HEK293 (cell line): ENCODE results near the gene ECHDC1.

Source experiments
- CTCF ChIA-PET: fragments of 350-600 bp; formaldehyde crosslinking; extraction: SDS; loops from one replicate; lab custom pipeline; 2021; ENCODE audit warnings: antibody characterized with exemption; lab: Yijun Ruan, JAX
- POLR2A ChIA-PET: fragments of 300-600 bp; formaldehyde crosslinking; extraction: SDS; loops from one replicate; lab custom pipeline; 2020; ENCODE audit warnings: antibody characterized with exemption, inconsistent platforms; lab: Yijun Ruan, JAX
- H3K27ac ChIP-seq: fragments of 200-500 bp; sonication (Bioruptor generic); 2 replicates; pipeline ENCODE4 v1.5.1; 2014; ENCODE audit warnings: low read depth, low read length, control low read depth, inconsistent platforms; ENCODE audit errors: extremely low read depth
- H3K36me3 ChIP-seq, 2 experiments: fragments of 200-500 bp in 1 of 2; sonication (Bioruptor generic) in 1 of 2; 1 replicate in 1 of 2; 2 replicates in 1 of 2; pipeline ENCODE4 v1.5.1; 2014 to 2017; ENCODE audit warnings: inconsistent platforms in 2 of 2, low read length in 2 of 2; ENCODE audit not compliant: control insufficient read depth in 2 of 2, insufficient read depth in 1 of 2
- H3K4me1 ChIP-seq: fragments of 200-500 bp; sonication (Bioruptor generic); 2 replicates; pipeline ENCODE4 v1.5.1; 2014; ENCODE audit warnings: mild to moderate bottlenecking, low read length, inconsistent platforms; ENCODE audit not compliant: control insufficient read depth, insufficient read depth
- H3K4me3 ChIP-seq: 2 replicates; pipeline ENCODE4 v1.5.1; 2011; ENCODE audit warnings: low read depth, mild to moderate bottlenecking, control low read depth, low read length, moderate library complexity
- H3K9me3 ChIP-seq: fragments of 200-500 bp; sonication (Bioruptor generic); 2 replicates; pipeline ENCODE4 v1.5.1; 2014; ENCODE audit warnings: low read depth, low read length, inconsistent platforms; ENCODE audit not compliant: control insufficient read depth, insufficient read depth
- EGR2 ChIP-seq: fragments of 450-650 bp; formaldehyde crosslinking; IDR thresholded peaks from 2 replicates; pipeline ENCODE4 v1.5.1; 2016; ENCODE audit warnings: low read depth, missing biosample characterization, missing genetic modification characterization
- HOXA7 ChIP-seq: sonication (generic); formaldehyde crosslinking; IDR thresholded peaks from 2 replicates; pipeline ENCODE4 v1.8.1; 2022; ENCODE audit warnings: missing genetic modification reagents, borderline replicate concordance
- MEIS1 ChIP-seq: sonication (generic); formaldehyde crosslinking; IDR thresholded peaks from 2 replicates; pipeline ENCODE4 v1.8.1; 2022; ENCODE audit warnings: missing genetic modification reagents, mild to moderate bottlenecking, borderline replicate concordance
- OSR2 ChIP-seq: fragments of 450-650 bp; formaldehyde crosslinking; IDR thresholded peaks from 2 replicates; pipeline ENCODE4 v1.5.1; 2016; ENCODE audit warnings: missing biosample characterization, missing genetic modification characterization
- RBAK ChIP-seq: fragments of 450-650 bp; formaldehyde crosslinking; IDR thresholded peaks from 2 replicates; pipeline ENCODE4 v1.5.1; 2016; ENCODE audit warnings: missing biosample characterization, missing genetic modification characterization
- SCRT1 ChIP-seq: fragments of 450-650 bp; formaldehyde crosslinking; IDR thresholded peaks from 2 replicates; pipeline ENCODE4 v1.5.1; 2016; ENCODE audit warnings: missing biosample characterization, missing genetic modification characterization, borderline replicate concordance
- SP2 ChIP-seq: fragments of 450-650 bp; formaldehyde crosslinking; IDR thresholded peaks from 2 replicates; pipeline ENCODE4 v1.5.1; 2016; ENCODE audit warnings: missing biosample characterization, missing genetic modification characterization
- TRIM28 ChIP-seq: IDR thresholded peaks from 2 replicates; pipeline ENCODE4 v1.6.1; 2011; ENCODE audit warnings: low read length, control low read depth, borderline replicate concordance
- ZFP41 ChIP-seq: fragments of 450-650 bp; formaldehyde crosslinking; IDR thresholded peaks from 2 replicates; pipeline ENCODE4 v1.5.1; 2016; ENCODE audit warnings: missing biosample characterization, missing genetic modification characterization, borderline replicate concordance
- ZFP69B ChIP-seq: fragments of 450-650 bp; formaldehyde crosslinking; IDR thresholded peaks from 2 replicates; pipeline ENCODE4 v1.5.1; 2016; ENCODE audit warnings: missing biosample characterization, missing genetic modification characterization
- ZNF112 ChIP-seq: fragments of 450-650 bp; formaldehyde crosslinking; IDR thresholded peaks from 2 replicates; pipeline ENCODE4 v1.5.0; 2017; ENCODE audit warnings: missing biosample characterization, missing genetic modification characterization
- ZNF114 ChIP-seq: fragments of 450-650 bp; formaldehyde crosslinking; IDR thresholded peaks from 2 replicates; pipeline ENCODE4 v1.5.0; 2017; ENCODE audit warnings: missing biosample characterization, missing genetic modification characterization
- ZNF202 ChIP-seq: fragments of 450-650 bp; formaldehyde crosslinking; IDR thresholded peaks from 2 replicates; pipeline ENCODE4 v1.5.1; 2016; ENCODE audit warnings: missing biosample characterization, missing genetic modification characterization, borderline replicate concordance
- ZNF214 ChIP-seq: fragments of 450-650 bp; formaldehyde crosslinking; IDR thresholded peaks from 2 replicates; pipeline ENCODE4 v1.5.1; 2017; ENCODE audit warnings: missing biosample characterization, mild to moderate bottlenecking, missing genetic modification characterization, borderline replicate concordance
- ZNF350 ChIP-seq: fragments of 450-650 bp; formaldehyde crosslinking; IDR thresholded peaks from 2 replicates; pipeline ENCODE4 v1.5.0; 2017; ENCODE audit warnings: missing biosample characterization, mild to moderate bottlenecking, missing genetic modification characterization
- ZNF354C ChIP-seq: fragments of 450-650 bp; formaldehyde crosslinking; IDR thresholded peaks from 2 replicates; pipeline ENCODE4 v1.5.1; 2016; ENCODE audit warnings: missing biosample characterization, missing genetic modification characterization, low read depth, borderline replicate concordance
- ZNF37A ChIP-seq: fragments of 450-650 bp; IDR thresholded peaks from 2 replicates; pipeline ENCODE4 v1.5.1; 2018; ENCODE audit warnings: missing biosample characterization, missing genetic modification characterization
- ZNF501 ChIP-seq: fragments of 450-650 bp; formaldehyde crosslinking; IDR thresholded peaks from 2 replicates; pipeline ENCODE4 v1.5.1; 2016; ENCODE audit warnings: missing biosample characterization, missing genetic modification characterization
- ZNF521 ChIP-seq: fragments of 450-650 bp; formaldehyde crosslinking; IDR thresholded peaks from 2 replicates; pipeline ENCODE4 v1.5.1; 2017; ENCODE audit warnings: missing biosample characterization, mild to moderate bottlenecking, missing genetic modification characterization
- ZNF621 ChIP-seq: fragments of 450-650 bp; formaldehyde crosslinking; IDR thresholded peaks from 2 replicates; pipeline ENCODE4 v1.5.1; 2017; ENCODE audit warnings: missing biosample characterization, missing genetic modification characterization
- ZNF629 ChIP-seq: fragments of 450-650 bp; formaldehyde crosslinking; IDR thresholded peaks from 2 replicates; pipeline ENCODE4 v1.5.1; 2017; ENCODE audit warnings: missing biosample characterization, missing genetic modification characterization
- ZNF707 ChIP-seq: fragments of 450-650 bp; formaldehyde crosslinking; IDR thresholded peaks from 2 replicates; pipeline ENCODE4 v1.5.1; 2016; ENCODE audit warnings: missing biosample characterization, missing genetic modification characterization
- ZNF76 ChIP-seq: fragments of 450-650 bp; formaldehyde crosslinking; IDR thresholded peaks from 2 replicates; pipeline ENCODE4; 2016; ENCODE audit warnings: low read depth, missing biosample characterization, missing genetic modification characterization, borderline replicate concordance
- TF ChIP-seq, protein P1 (sequence below): fragments of 450-650 bp; formaldehyde crosslinking; IDR thresholded peaks from 2 replicates; pipeline ENCODE4 v1.5.1; 2016; ENCODE audit warnings: missing biosample characterization, missing genetic modification characterization
- TF ChIP-seq, protein P2 (sequence below): fragments of 450-650 bp; formaldehyde crosslinking; IDR thresholded peaks from 2 replicates; pipeline ENCODE4 v1.5.1; 2016; ENCODE audit warnings: missing biosample characterization, missing genetic modification characterization
- TF ChIP-seq, protein P3 (sequence below): fragments of 450-650 bp; formaldehyde crosslinking; IDR thresholded peaks from 2 replicates; pipeline ENCODE4; 2016; ENCODE audit warnings: missing biosample characterization, missing genetic modification characterization
- TF ChIP-seq, protein P4 (sequence below): fragments of 450-650 bp; formaldehyde crosslinking; IDR thresholded peaks from 2 replicates; pipeline ENCODE4 v1.5.1; 2017; ENCODE audit warnings: missing biosample characterization, mild to moderate bottlenecking, missing genetic modification characterization, moderate library complexity
- TF ChIP-seq, protein P5 (sequence below): fragments of 450-650 bp; IDR thresholded peaks from 2 replicates; pipeline ENCODE4 v1.5.1; 2018; ENCODE audit warnings: missing biosample characterization, missing genetic modification characterization

Gene ECHDC1

DNA sequence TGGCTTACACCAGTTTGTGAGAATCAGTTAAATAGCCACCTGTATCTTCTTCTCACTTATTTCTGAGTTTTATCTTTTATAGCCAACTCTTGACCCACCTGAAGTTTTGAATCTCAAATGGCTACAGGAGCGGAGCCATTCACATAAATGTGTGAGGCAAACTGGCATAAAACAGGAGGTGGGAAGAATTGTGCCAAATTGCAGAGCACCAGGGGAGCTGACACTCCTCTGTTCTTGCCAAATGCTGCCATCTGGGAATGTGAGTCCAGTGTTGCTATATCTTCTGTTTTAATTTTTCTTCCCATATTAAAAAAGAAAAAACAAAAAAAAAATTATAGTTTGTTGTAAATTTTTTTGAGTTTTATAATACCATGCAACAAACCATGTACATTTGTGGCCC, 93.8 kb downstream of the ECHDC1 start:
- Histone ChIP-seq H3K4me1 (no peaks in the 10 kb centered on the region), H3K4me3 (no peak overlapping the region), H3K36me3 (no peaks in the 10 kb centered on the region), H3K9me3 (no peaks in the 10 kb centered on the region), H3K27ac (no peak overlapping the region)
- TF ChIP-seq ZNF37A (tag by site-specific recombination) (no peak), ZNF112 (tag by site-specific recombination) (no peak), ZFP69B (no peak), TRIM28 (no peak), ZNF629 (tag by site-specific recombination) (no peak), ZFP41 (tag by site-specific recombination) (no peak), ZNF76 (no peak), RBAK (tag by site-specific recombination) (no peak), ZNF354C (no peak), MEIS1 (CRISPR knock-in tag) (no peak), EGR2 (tag by site-specific recombination) (no peak), SP2 (tag by site-specific recombination) (no peak), ZNF621 (no peak), ZNF501 (tag by site-specific recombination) (no peak), SCRT1 (tag by site-specific recombination) (no peak), ZNF707 (tag by site-specific recombination) (no peak), ZNF521 (tag by site-specific recombination) (no peak), ZNF114 (no peak)
- TF ChIP-seq, protein P1, sequence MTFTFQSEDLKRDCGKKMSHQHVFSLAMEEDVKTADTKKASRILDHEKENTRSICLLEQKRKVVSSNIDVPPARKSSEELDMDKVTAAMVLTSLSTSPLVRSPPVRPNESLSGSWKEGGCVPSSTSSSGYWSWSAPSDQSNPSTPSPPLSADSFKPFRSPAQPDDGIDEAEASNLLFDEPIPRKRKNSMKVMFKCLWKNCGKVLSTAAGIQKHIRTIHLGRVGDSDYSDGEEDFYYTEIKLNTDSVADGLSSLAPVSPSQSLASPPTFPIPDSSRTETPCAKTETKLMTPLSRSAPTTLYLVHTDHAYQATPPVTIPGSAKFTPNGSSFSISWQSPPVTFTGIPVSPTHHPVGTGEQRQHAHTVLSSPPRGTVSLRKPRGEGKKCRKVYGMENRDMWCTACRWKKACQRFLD (tag by site-specific recombination): no peak
- TF ChIP-seq, protein P2, sequence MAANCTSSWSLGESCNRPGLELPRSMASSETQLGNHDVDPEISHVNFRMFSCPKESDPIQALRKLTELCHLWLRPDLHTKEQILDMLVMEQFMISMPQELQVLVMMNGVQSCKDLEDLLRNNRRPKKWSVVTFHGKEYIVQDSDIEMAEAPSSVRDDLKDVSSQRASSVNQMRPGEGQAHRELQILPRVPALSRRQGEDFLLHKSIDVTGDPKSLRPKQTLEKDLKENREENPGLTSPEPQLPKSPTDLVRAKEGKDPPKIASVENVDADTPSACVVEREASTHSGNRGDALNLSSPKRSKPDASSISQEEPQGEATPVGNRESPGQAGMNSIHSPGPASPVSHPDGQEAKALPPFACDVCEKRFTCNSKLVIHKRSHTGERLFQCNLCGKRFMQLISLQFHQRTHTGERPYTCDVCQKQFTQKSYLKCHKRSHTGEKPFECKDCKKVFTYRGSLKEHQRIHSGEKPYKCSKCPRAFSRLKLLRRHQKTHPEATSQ (tag by site-specific recombination): no peak
- ChIA-PET CTCF (no interaction called here), POLR2A (no interaction called here)

DNA sequence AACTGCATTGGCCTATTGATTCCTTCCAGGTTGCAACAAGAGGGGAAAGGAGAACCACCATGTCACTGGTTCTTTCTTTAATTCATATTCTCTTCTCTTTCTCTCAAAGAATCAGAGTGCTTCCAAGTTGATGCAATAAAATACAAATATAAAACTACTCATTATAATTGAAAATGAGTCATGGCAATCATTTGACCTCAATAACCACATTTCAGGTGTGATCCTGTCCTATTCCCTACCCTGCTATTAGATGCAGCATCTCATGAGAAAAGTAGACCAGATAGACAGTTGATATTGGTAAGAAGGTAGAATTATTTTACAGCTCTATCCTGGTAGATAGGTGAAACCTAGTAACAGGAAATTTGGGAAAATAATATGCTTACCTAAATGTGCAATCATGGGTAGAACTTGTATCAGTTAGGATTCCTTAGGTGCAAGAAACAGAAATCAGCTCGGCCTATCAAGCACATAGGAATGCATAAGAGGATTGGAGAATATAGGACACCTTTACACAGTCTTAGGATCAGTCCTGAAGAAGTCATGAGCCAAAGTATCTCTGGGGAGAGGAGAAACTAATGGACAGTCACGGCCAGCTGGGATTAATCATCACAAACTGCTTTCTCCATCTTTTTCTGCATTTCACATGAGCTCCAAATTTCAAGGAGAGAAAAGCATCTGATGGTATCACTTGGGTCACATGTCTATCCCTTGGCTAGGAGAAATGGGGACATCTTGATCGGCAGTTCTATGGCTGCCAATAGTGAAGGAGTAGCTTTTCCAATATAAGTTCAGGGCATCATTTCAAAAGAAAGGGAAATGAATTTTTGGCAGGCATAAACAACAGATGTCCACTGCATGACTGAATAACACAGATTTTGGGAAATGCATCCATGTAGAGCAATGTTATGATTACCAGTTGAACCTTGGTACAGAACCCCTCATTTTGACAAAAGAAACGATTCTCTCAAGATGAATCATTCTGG, 96.0 kb downstream of the ECHDC1 start:
- H3K4me1 ChIP-seq: no peaks in the 10 kb centered on the region
- CTCF ChIA-PET: interaction anchor here (1.0 kb wide), 1 partner anchor 269 kb away, joined by 4 read pairs; no protein-coding TSS in a partner anchor
- H3K9me3 ChIP-seq: no peaks in the 10 kb centered on the region
- H3K36me3 ChIP-seq: no peaks in the 10 kb centered on the region
- H3K27ac ChIP-seq: no peak overlapping the region
- H3K4me3 ChIP-seq: no peak overlapping the region
- POLR2A ChIA-PET: interaction anchor here (1.4 kb wide), 1 partner anchor 20 kb away, joined by 3 read pairs; the partner anchor contains the start of gene RNF146
- TF ChIP-seq, protein P3, sequence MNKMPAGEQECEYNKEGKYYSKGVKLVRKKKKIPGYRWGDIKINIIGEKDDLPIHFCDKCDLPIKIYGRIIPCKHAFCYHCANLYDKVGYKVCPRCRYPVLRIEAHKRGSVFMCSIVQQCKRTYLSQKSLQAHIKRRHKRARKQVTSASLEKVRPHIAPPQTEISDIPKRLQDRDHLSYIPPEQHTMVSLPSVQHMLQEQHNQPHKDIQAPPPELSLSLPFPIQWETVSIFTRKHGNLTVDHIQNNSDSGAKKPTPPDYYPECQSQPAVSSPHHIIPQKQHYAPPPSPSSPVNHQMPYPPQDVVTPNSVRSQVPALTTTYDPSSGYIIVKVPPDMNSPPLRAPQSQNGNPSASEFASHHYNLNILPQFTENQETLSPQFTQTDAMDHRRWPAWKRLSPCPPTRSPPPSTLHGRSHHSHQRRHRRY (tag by site-specific recombination): no peak
- TF ChIP-seq OSR2 (tag by site-specific recombination): no peak
- TF ChIP-seq, protein P4, sequence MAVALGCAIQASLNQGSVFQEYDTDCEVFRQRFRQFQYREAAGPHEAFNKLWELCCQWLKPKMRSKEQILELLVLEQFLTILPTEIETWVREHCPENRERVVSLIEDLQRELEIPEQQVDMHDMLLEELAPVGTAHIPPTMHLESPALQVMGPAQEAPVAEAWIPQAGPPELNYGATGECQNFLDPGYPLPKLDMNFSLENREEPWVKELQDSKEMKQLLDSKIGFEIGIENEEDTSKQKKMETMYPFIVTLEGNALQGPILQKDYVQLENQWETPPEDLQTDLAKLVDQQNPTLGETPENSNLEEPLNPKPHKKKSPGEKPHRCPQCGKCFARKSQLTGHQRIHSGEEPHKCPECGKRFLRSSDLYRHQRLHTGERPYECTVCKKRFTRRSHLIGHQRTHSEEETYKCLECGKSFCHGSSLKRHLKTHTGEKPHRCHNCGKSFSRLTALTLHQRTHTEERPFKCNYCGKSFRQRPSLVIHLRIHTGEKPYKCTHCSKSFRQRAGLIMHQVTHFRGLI (tag by site-specific recombination): no peak
- no peak for TF ChIP-seq ZNF350
- TF ChIP-seq HOXA7 (CRISPR knock-in tag): no peak
- TF ChIP-seq ZNF214 (tag by site-specific recombination): no peak
- TF ChIP-seq, protein P5, sequence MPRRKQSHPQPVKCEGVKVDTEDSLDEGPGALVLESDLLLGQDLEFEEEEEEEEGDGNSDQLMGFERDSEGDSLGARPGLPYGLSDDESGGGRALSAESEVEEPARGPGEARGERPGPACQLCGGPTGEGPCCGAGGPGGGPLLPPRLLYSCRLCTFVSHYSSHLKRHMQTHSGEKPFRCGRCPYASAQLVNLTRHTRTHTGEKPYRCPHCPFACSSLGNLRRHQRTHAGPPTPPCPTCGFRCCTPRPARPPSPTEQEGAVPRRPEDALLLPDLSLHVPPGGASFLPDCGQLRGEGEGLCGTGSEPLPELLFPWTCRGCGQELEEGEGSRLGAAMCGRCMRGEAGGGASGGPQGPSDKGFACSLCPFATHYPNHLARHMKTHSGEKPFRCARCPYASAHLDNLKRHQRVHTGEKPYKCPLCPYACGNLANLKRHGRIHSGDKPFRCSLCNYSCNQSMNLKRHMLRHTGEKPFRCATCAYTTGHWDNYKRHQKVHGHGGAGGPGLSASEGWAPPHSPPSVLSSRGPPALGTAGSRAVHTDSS: no peak
- TF ChIP-seq ZNF202 (tag by site-specific recombination): no peak
